HepG2 (cell line): Measurements from ENCODE around the gene POP7. TPM values are rescaled to one million over a fixed set of nuclear protein-coding genes. Genes with fewer than 3 reads are reported as not detected.

ENCODE experiments used
- ATAC-seq: fragments of 200-7000 bp; cut with Tn5 transposase; 3 replicates; pipeline ENCODE4 v1.9.1; 2020; ENCODE audit warnings: mild to moderate bottlenecking, moderate library complexity
- BruUV-seq: library from RNA; stranded (reverse); fragments of 400-500 nt; replicated peaks from 2 replicates; lab custom pipeline; 2021; lab: Mats Ljungman, UMichigan
- CTCF ChIA-PET: fragments of 300-600 bp; formaldehyde crosslinking; extraction: SDS; loops from one replicate; lab custom pipeline; 2021; ENCODE audit warnings: low total read pairs, inconsistent platforms, low intra/inter-chr PET ratio; lab: Yijun Ruan, JAX
- POLR2A ChIA-PET: fragments of 350-600 bp; sonication (Branson Sonifier 250); formaldehyde crosslinking; loops from one replicate; lab custom pipeline; 2020; ENCODE audit warnings: antibody characterized with exemption, inconsistent platforms; lab: Yijun Ruan, JAX
- DNase-seq: peaks from one replicate; pipeline ENCODE4 v3.0.0-alpha.2; 2015; ENCODE audit warnings: low spot score
- FAIRE-seq: peaks from 3 replicates; lab custom pipeline; 2011; peaks lifted over from hg19 to GRCh38; lab: Jason Lieb, UNC
- H2AFZ ChIP-seq: one replicate; pipeline ENCODE4 v1.6.1; 2011; ENCODE audit warnings: low read length, inconsistent platforms
- H3K27ac ChIP-seq: fragments of 300-600 bp; 3 replicates; pipeline ENCODE4 v1.8.0; 2011; ENCODE audit warnings: mixed run types, mild to moderate bottlenecking, mixed read lengths, low read length, inconsistent platforms; ENCODE audit not compliant: insufficient read depth; ENCODE audit errors: extremely low read length
- H3K27me3 ChIP-seq, 2 experiments: fragments of 200-600 bp in 1 of 2; 2 replicates in 1 of 2; 3 replicates in 1 of 2; pipeline versions ENCODE4 v1.6.0 to v1.8.0; 2011; ENCODE audit warnings: low read length in 2 of 2, mild to moderate bottlenecking in 2 of 2, moderate library complexity in 2 of 2, inconsistent platforms in 1 of 2; ENCODE audit not compliant: insufficient read depth in 2 of 2, control insufficient read depth in 1 of 2
- H3K36me3 ChIP-seq, 2 experiments: fragments of 200-600 bp in 1 of 2; replicated peaks in 1 of 2; 2 replicates in 1 of 2; 3 replicates in 1 of 2; pipeline versions ENCODE4 v1.5.1 to v1.8.0; 2011; ENCODE audit warnings: low read length in 2 of 2, inconsistent platforms in 1 of 2; ENCODE audit not compliant: insufficient read depth in 2 of 2, control insufficient read depth in 1 of 2
- H3K4me1 ChIP-seq: 2 replicates; pipeline ENCODE4 v1.5.1; 2012; ENCODE audit warnings: low read length, inconsistent platforms; ENCODE audit not compliant: insufficient read depth
- H3K4me2 ChIP-seq: 2 replicates; pipeline ENCODE4 v1.6.0; 2011; ENCODE audit warnings: low read depth, low read length, inconsistent platforms
- H3K4me3 ChIP-seq, 3 experiments: fragments of 200-600 bp in 1 of 3; sonication (generic), shearing (Covaris generic) in 1 of 3; replicated peaks in 1 of 3; 2 replicates each; pipeline ENCODE4 v1.5.1; 2011 to 2016; ENCODE audit warnings: low read length in 3 of 3, inconsistent platforms in 2 of 3, low read depth in 2 of 3, mild to moderate bottlenecking in 2 of 3, control low read depth in 1 of 3, mixed read lengths in 1 of 3; ENCODE audit not compliant: insufficient read depth in 1 of 3
- H3K79me2 ChIP-seq: one replicate; pipeline ENCODE4 v1.6.1; 2011; ENCODE audit warnings: low read length, inconsistent platforms; ENCODE audit not compliant: insufficient read depth
- H3K9ac ChIP-seq: 2 replicates; pipeline ENCODE4 v1.6.0; 2011; ENCODE audit warnings: mild to moderate bottlenecking, low read depth, low read length, inconsistent platforms; ENCODE audit not compliant: insufficient read depth
- H3K9me3 ChIP-seq: 2 replicates; pipeline ENCODE4 v1.5.1; 2012; ENCODE audit warnings: mild to moderate bottlenecking, low read length
- H4K20me1 ChIP-seq: 2 replicates; pipeline ENCODE4 v1.6.0; 2011; ENCODE audit warnings: inconsistent platforms, mild to moderate bottlenecking, low read length, moderate library complexity; ENCODE audit not compliant: insufficient read depth
- AGO2 ChIP-seq: fragments of 200-400 bp; formaldehyde crosslinking; optimal IDR thresholded peaks from 2 replicates; pipeline ENCODE3; 2017; ENCODE audit warnings: mild to moderate bottlenecking, low read depth, low read length, moderate library complexity
- BRCA1 ChIP-seq: sonication (generic); formaldehyde crosslinking; IDR thresholded peaks from 2 replicates; pipeline ENCODE4 v1.4.0; 2020; ENCODE audit warnings: missing genetic modification reagents
- HDAC2 ChIP-seq: sonication (generic); formaldehyde crosslinking; IDR thresholded peaks from 2 replicates; pipeline ENCODE4 v1.4.0; 2020; ENCODE audit warnings: missing genetic modification reagents
- PLRG1 ChIP-seq: fragments of 450-650 bp; conservative IDR thresholded peaks from 2 replicates; pipeline ENCODE4 v1.6.1; 2016
- RFX3 ChIP-seq: IDR thresholded peaks from 2 replicates; pipeline ENCODE4 v1.6.1; 2016; ENCODE audit warnings: missing biosample characterization, missing genetic modification reagents
- ZNF34 ChIP-seq: sonication (generic); formaldehyde crosslinking; IDR thresholded peaks from 2 replicates; pipeline ENCODE4 v1.4.0; 2020; ENCODE audit warnings: mild to moderate bottlenecking, missing genetic modification reagents, borderline replicate concordance
- ZNF446 ChIP-seq: sonication (generic); formaldehyde crosslinking; IDR thresholded peaks from 2 replicates; pipeline ENCODE4 v1.5.0; 2020; ENCODE audit warnings: mild to moderate bottlenecking, missing genetic modification reagents
- ZNF670 ChIP-seq: sonication (generic); formaldehyde crosslinking; IDR thresholded peaks from 2 replicates; pipeline ENCODE4 v1.8.0; 2022; ENCODE audit warnings: mild to moderate bottlenecking, missing genetic modification reagents, borderline replicate concordance
- whole genome bisulfite sequencing: methylation state at CpG from one replicate; pipeline ENCODE4 v1.1.6; 2017; ENCODE audit warnings: low lambda C conversion rate; 5-methylcytosine and 5-hydroxymethylcytosine counted together
- in situ Hi-C: cut with HindIII; loops from 2 replicates; pipeline ENCODE4 v1.10.0; 2017; ENCODE audit warnings: low pct_unique_long_range_greater_than_20kb; ENCODE audit not compliant: extremely low pct_ligation_motif_present
- intact Hi-C: fragments of 100-400 bp; cut with micrococcal nuclease; formaldehyde crosslinking; loops from one replicate; pipeline ENCODE4 v1.10.0; 2022; ENCODE audit not compliant: unreplicated experiment
- polyA plus RNA-seq, 8 experiments: library from polyadenylated mRNA; depleted of rRNA in 3 of 8; stranded (reverse) in 7 of 8; unstranded in 1 of 8; fragments of >200 nt; fragmentation: Illumina TruSeq in 4 of 8; extraction: Trizol in 4 of 8; gene quantifications; 2 replicates each; pipeline versions ENCODE4 v1.2.1 to v1.2.3, GENCODE V29; 2011 to 2016; ENCODE audit warnings: low read depth in 4 of 8, missing spikeins in 1 of 8, mixed read lengths in 1 of 8; ENCODE audit not compliant: insufficient read depth in 1 of 8
- total RNA-seq, 5 experiments: library from RNA; depleted of rRNA; stranded (reverse); fragments of >200 nt; fragmentation: Illumina TruSeq; extraction: Trizol; gene quantifications; 2 replicates each; pipeline ENCODE4 v1.2.3, GENCODE V29; 2016; ENCODE audit warnings: low read depth in 1 of 5
- TF ChIP-seq, protein P1 (sequence below): sonication (generic); formaldehyde crosslinking; IDR thresholded peaks from 2 replicates; pipeline ENCODE4 v1.4.0; 2020; ENCODE audit warnings: missing genetic modification reagents
- TF ChIP-seq, protein P2 (sequence below): sonication (generic); formaldehyde crosslinking; IDR thresholded peaks from 2 replicates; pipeline ENCODE4; 2020; ENCODE audit warnings: missing genetic modification reagents, mild to moderate bottlenecking, borderline replicate concordance

Gene POP7
- total and polyA plus RNA-seq, 2 of the 13 experiments (the other 11 are each of a cell fraction or from before 2014, with no cell fraction given): 63.9 to 91.1 TPM

DNA sequence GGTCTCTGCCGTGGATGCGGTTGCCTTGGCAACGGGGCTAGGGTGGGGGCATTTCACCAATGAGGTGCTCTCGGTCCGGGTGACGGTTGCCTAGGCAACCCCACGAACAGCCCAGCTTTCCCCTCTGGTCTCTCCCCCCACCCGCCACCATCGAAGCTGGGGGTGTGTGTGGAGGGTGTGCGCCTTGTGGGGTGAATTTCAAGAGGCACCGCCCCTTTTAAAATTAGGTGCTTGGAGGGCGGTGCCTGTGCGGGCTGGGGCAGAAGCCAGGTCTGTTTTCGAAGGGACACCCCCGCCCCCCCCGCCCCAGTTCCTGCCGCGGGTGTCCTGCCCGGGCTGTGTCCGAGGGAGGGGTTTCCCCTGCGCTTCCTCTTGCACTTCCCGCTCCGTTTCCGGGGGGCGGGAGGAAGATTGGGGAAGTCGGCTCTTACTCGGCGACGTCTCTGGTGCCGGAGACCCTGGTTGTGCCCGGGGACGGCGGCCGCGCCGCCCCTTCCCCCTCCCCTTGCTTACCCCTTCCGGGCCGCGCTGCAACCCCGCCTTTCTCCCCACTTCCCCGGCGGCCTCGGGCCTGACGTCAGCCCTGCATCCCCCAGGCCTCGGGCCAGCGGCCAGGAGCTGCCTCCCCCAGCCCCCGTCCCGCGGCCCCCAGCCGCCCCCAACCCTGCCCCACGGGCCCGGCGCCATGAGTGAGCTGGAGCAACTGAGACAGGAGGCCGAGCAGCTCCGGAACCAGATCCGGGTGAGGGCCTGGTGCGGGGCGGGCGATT lies 30.2 kb upstream of the POP7 start:
- no peak overlapping the region; the same call in 1 of the 2 replicates for H3K4me2 ChIP-seq
- H3K4me3 ChIP-seq: peak overlapping the region; percentile 23 to 97 (median 96); a peak in 4 of 6 replicates
- BruUV-seq: no TSS peak
- H4K20me1 ChIP-seq: peaks cover 8% of the 10 kb centered on the region; the same call in 1 of the 2 replicates
- ChIA-PET POLR2A (interaction anchor here (0.8 to 1.4 kb wide), 2 partner anchors 17 to 23 kb away, joined by 3 read pairs; no protein-coding TSS in a partner anchor), CTCF (no interaction called here)
- intact Hi-C loops: loop anchor here (2.0 kb wide), 1 partner anchor 15 kb away; no protein-coding TSS in a partner anchor
- in situ Hi-C loops: no loop called here
- FAIRE-seq: no peak
- WGBS: 93% methylated on average over 41 of the region's 59 CpGs
- DNase-seq: no peak
- no peak overlapping the region for H2AFZ ChIP-seq
- TF ChIP-seq AGO2: peak; percentile 36
- no peak for TF ChIP-seq ZNF446 (CRISPR knock-in tag)
- TF ChIP-seq RFX3 (CRISPR knock-in tag): peak; percentile 51; the same call in 1 of the 2 replicates
- TF ChIP-seq PLRG1: no peak
- H3K79me2 ChIP-seq: peaks cover 9% of the 10 kb centered on the region
- H3K9me3 ChIP-seq: no peaks in the 10 kb centered on the region
- no peak for ATAC-seq
- peaks cover 38% of the 10 kb centered on the region for H3K4me1 ChIP-seq
- H3K27ac ChIP-seq: no peak overlapping the region
- peaks cover 14 to 26% of the 10 kb centered on the region in 2 experiments; a peak in 4 of 5 replicates for H3K36me3 ChIP-seq
- H3K27me3 ChIP-seq: peaks cover 0 to 4% of the 10 kb centered on the region in 2 experiments; a peak in 2 of 5 replicates
- no peak overlapping the region for H3K9ac ChIP-seq

DNA sequence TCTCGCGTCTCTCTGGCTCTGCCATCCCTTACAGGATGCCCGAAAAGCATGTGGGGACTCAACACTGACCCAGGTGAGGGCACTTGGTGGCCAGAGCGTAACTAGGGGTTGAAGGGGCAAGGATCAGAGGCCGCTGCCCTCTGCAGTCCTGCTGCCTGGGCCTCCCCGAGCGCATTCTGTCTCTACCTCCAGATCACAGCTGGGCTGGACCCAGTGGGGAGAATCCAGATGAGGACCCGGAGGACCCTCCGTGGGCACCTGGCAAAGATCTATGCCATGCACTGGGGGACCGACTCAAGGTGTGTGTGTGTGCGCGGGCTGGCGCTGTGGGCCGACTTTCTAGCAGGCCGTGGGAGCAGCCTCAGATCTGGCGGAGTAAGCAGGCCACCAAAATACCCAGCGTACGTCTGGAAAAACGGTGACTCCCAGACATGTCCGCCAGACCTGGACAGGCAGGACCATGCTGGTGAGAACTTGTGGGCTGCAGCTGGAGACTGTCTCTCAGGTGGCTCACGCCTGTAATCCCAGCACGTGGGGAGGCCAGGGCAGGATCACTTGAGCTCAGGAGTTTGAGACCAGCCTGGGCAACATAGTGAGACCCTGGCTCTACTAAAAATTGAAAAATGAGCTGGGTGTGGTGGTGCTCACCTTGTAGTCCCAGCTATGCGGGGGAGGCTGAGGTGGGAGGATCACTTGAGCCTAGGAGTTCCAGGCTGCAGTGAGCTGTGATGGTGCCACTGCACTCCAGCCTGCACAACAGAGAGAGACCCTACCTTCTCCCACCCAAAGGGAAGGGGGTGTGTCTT lies 29.2 kb upstream of the POP7 start:
- H3K4me1 ChIP-seq: peaks cover 38% of the 10 kb centered on the region
- ATAC-seq: no peak
- peaks cover 0 to 4% of the 10 kb centered on the region in 2 experiments; a peak in 2 of 5 replicates for H3K27me3 ChIP-seq
- ChIA-PET POLR2A (interaction anchor here (1.0 to 1.8 kb wide), 4 partner anchors 28 to 247 kb away, joined by 3 to 6 read pairs (median 3); partner anchors contain the start of genes MEPCE, MOSPD3 and POP7), CTCF (no interaction called here)
- peaks cover 8% of the 10 kb centered on the region; the same call in 1 of the 2 replicates for H4K20me1 ChIP-seq
- no peak overlapping the region for H2AFZ ChIP-seq
- H3K27ac ChIP-seq: no peak overlapping the region
- no peaks in the 10 kb centered on the region for H3K9me3 ChIP-seq
- 93% methylated on average over 19 of the region's 23 CpGs for WGBS
- in situ Hi-C loops (no loop called here), intact Hi-C loops (no loop called here)
- H3K36me3 ChIP-seq: peaks cover 14 to 29% of the 10 kb centered on the region in 2 experiments; a peak in 4 of 5 replicates
- DNase-seq: no peak
- no peak overlapping the region for H3K4me3 ChIP-seq
- no peak overlapping the region for H3K4me2 ChIP-seq
- no peak overlapping the region for H3K9ac ChIP-seq
- peaks cover 9% of the 10 kb centered on the region for H3K79me2 ChIP-seq
- BruUV-seq: no TSS peak
- no peak for FAIRE-seq
- TF ChIP-seq ZNF34: no peak
- no peak for TF ChIP-seq HDAC2 (CRISPR knock-in tag)
- TF ChIP-seq ZNF670 (CRISPR knock-in tag): no peak
- TF ChIP-seq, protein P1, sequence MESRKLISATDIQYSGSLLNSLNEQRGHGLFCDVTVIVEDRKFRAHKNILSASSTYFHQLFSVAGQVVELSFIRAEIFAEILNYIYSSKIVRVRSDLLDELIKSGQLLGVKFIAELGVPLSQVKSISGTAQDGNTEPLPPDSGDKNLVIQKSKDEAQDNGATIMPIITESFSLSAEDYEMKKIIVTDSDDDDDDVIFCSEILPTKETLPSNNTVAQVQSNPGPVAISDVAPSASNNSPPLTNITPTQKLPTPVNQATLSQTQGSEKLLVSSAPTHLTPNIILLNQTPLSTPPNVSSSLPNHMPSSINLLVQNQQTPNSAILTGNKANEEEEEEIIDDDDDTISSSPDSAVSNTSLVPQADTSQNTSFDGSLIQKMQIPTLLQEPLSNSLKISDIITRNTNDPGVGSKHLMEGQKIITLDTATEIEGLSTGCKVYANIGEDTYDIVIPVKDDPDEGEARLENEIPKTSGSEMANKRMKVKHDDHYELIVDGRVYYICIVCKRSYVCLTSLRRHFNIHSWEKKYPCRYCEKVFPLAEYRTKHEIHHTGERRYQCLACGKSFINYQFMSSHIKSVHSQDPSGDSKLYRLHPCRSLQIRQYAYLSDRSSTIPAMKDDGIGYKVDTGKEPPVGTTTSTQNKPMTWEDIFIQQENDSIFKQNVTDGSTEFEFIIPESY: peak; percentile 26; the same call in 1 of the 2 replicates
- no peak for TF ChIP-seq BRCA1 (CRISPR knock-in tag)
- TF ChIP-seq, protein P2, sequence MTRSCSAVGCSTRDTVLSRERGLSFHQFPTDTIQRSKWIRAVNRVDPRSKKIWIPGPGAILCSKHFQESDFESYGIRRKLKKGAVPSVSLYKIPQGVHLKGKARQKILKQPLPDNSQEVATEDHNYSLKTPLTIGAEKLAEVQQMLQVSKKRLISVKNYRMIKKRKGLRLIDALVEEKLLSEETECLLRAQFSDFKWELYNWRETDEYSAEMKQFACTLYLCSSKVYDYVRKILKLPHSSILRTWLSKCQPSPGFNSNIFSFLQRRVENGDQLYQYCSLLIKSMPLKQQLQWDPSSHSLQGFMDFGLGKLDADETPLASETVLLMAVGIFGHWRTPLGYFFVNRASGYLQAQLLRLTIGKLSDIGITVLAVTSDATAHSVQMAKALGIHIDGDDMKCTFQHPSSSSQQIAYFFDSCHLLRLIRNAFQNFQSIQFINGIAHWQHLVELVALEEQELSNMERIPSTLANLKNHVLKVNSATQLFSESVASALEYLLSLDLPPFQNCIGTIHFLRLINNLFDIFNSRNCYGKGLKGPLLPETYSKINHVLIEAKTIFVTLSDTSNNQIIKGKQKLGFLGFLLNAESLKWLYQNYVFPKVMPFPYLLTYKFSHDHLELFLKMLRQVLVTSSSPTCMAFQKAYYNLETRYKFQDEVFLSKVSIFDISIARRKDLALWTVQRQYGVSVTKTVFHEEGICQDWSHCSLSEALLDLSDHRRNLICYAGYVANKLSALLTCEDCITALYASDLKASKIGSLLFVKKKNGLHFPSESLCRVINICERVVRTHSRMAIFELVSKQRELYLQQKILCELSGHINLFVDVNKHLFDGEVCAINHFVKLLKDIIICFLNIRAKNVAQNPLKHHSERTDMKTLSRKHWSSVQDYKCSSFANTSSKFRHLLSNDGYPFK: no peak
